Pons (tissue), 1 donor: ENCODE results near the gene PTGS2.
A peak's percentile ranks its signal among the peaks of the same experiment; 100 is the strongest.

ENCODE experiments used
- DNase-seq: peaks from one replicate; pipeline ENCODE4 v3.0.0-alpha.2; 2016; ENCODE audit warnings: low spot score

Gene PTGS2

GRCh38 chr1:186680245-186681061 is at the start of gene PTGS2:
Gene PTGS2, minus strand, starts transcription at chr1:186680423. Its CDS starts 133 bp downstream, at chr1:186680290.
- peak; percentile 68 for DNase-seq

- DNase-seq: peak; percentile 6
Observed at GRCh38 chr1:186722711-186723309, 42.6 kb upstream of the PTGS2 start.

GRCh38 chr1:186717286-186717685 is 37.1 kb upstream of the PTGS2 start:
- no peak for DNase-seq

- DNase-seq: no peak
Observed at GRCh38 chr1:186715887-186716809, 35.9 kb upstream of the PTGS2 start.

GRCh38 chr1:186710696-186711095 is 30.5 kb upstream of the PTGS2 start:
- DNase-seq: no peak

GRCh38 chr1:186708694-186709097 is 28.5 kb upstream of the PTGS2 start:
- no peak for DNase-seq

GRCh38 chr1:186703209-186703766 is 23.1 kb upstream of the PTGS2 start:
- no peak for DNase-seq

GRCh38 chr1:186700722-186701121 is 20.5 kb upstream of the PTGS2 start:
- DNase-seq: no peak

GRCh38 chr1:186699519-186699918 is 19.3 kb upstream of the PTGS2 start:
- no peak for DNase-seq

GRCh38 chr1:186689907-186690306 is 9.7 kb upstream of the PTGS2 start:
- DNase-seq: no peak

GRCh38 chr1:186689376-186689775 is 9.2 kb upstream of the PTGS2 start:
- no peak for DNase-seq

- DNase-seq: no peak
Observed at GRCh38 chr1:186683652-186684410, 3.6 kb upstream of the PTGS2 start.

GRCh38 chr1:186682736-186683135 is 2.5 kb upstream of the PTGS2 start:
- peak; percentile 12 for DNase-seq

- DNase-seq: no peak
Observed at GRCh38 chr1:186681801-186682200, 1.6 kb upstream of the PTGS2 start.

GRCh38 chr1:186681121-186681520 is 898 bp upstream of the PTGS2 start:
- DNase-seq: peak; percentile 6

GRCh38 chr1:186679924-186680244 is 339 bp downstream of the PTGS2 start:
- no peak for DNase-seq

GRCh38 chr1:186678155-186678554 is 2.1 kb downstream of the PTGS2 start:
- DNase-seq: no peak

- no peak for DNase-seq
Observed at GRCh38 chr1:186672596-186672995, 7.6 kb downstream of the PTGS2 start.

GRCh38 chr1:186672131-186672530 is 8.1 kb downstream of the PTGS2 start:
- DNase-seq: no peak

GRCh38 chr1:186671136-186671825 is 8.9 kb downstream of the PTGS2 start:
- DNase-seq: no peak
